PC-3 (cell line): ENCODE measurements around the gene MAP4K2.

Experiments
- CTCF ChIP-seq: fragments of 300-600 bp; sonication (generic); conservative IDR thresholded peaks from 2 replicates; pipeline ENCODE4 v1.5.1; 2017; ENCODE audit warnings: antibody characterized with exemption, low read depth, mild to moderate bottlenecking, low read length
- EZH2 ChIP-seq: fragments of 300-600 bp; sonication (generic); IDR thresholded peaks from one replicate; pipeline ENCODE4 v1.6.1; 2017; ENCODE audit warnings: antibody characterized with exemption, mild to moderate bottlenecking, low read length; ENCODE audit not compliant: unreplicated experiment
- EZH2phosphoT487 ChIP-seq: fragments of 300-600 bp; sonication (generic); IDR thresholded peaks from 2 replicates; pipeline ENCODE4 v1.6.1; 2018; ENCODE audit warnings: mild to moderate bottlenecking, antibody characterized with exemption, low read length, borderline replicate concordance

GRCh38 chr11:64842851-64843685, 40.1 kb upstream of the MAP4K2 start:
- 0 out of 2 replicates have a peak, but pooled peaks have one; percentile 10 for TF ChIP-seq CTCF
- TF ChIP-seq EZH2phosphoT487: no peak
- TF ChIP-seq EZH2: no peak
